ENCODE results near the gene PRPSAP1. TPM values are rescaled to one million over a fixed set of nuclear protein-coding genes. Genes with fewer than 3 reads are reported as not detected.

Gene PRPSAP1
- total and polyA plus RNA-seq, 2 of the 8 experiments (the other 6 are each of a cell fraction or from before 2014, with no cell fraction given): 32.0 to 54.2 TPM

- TF ChIP-seq, protein P1, sequence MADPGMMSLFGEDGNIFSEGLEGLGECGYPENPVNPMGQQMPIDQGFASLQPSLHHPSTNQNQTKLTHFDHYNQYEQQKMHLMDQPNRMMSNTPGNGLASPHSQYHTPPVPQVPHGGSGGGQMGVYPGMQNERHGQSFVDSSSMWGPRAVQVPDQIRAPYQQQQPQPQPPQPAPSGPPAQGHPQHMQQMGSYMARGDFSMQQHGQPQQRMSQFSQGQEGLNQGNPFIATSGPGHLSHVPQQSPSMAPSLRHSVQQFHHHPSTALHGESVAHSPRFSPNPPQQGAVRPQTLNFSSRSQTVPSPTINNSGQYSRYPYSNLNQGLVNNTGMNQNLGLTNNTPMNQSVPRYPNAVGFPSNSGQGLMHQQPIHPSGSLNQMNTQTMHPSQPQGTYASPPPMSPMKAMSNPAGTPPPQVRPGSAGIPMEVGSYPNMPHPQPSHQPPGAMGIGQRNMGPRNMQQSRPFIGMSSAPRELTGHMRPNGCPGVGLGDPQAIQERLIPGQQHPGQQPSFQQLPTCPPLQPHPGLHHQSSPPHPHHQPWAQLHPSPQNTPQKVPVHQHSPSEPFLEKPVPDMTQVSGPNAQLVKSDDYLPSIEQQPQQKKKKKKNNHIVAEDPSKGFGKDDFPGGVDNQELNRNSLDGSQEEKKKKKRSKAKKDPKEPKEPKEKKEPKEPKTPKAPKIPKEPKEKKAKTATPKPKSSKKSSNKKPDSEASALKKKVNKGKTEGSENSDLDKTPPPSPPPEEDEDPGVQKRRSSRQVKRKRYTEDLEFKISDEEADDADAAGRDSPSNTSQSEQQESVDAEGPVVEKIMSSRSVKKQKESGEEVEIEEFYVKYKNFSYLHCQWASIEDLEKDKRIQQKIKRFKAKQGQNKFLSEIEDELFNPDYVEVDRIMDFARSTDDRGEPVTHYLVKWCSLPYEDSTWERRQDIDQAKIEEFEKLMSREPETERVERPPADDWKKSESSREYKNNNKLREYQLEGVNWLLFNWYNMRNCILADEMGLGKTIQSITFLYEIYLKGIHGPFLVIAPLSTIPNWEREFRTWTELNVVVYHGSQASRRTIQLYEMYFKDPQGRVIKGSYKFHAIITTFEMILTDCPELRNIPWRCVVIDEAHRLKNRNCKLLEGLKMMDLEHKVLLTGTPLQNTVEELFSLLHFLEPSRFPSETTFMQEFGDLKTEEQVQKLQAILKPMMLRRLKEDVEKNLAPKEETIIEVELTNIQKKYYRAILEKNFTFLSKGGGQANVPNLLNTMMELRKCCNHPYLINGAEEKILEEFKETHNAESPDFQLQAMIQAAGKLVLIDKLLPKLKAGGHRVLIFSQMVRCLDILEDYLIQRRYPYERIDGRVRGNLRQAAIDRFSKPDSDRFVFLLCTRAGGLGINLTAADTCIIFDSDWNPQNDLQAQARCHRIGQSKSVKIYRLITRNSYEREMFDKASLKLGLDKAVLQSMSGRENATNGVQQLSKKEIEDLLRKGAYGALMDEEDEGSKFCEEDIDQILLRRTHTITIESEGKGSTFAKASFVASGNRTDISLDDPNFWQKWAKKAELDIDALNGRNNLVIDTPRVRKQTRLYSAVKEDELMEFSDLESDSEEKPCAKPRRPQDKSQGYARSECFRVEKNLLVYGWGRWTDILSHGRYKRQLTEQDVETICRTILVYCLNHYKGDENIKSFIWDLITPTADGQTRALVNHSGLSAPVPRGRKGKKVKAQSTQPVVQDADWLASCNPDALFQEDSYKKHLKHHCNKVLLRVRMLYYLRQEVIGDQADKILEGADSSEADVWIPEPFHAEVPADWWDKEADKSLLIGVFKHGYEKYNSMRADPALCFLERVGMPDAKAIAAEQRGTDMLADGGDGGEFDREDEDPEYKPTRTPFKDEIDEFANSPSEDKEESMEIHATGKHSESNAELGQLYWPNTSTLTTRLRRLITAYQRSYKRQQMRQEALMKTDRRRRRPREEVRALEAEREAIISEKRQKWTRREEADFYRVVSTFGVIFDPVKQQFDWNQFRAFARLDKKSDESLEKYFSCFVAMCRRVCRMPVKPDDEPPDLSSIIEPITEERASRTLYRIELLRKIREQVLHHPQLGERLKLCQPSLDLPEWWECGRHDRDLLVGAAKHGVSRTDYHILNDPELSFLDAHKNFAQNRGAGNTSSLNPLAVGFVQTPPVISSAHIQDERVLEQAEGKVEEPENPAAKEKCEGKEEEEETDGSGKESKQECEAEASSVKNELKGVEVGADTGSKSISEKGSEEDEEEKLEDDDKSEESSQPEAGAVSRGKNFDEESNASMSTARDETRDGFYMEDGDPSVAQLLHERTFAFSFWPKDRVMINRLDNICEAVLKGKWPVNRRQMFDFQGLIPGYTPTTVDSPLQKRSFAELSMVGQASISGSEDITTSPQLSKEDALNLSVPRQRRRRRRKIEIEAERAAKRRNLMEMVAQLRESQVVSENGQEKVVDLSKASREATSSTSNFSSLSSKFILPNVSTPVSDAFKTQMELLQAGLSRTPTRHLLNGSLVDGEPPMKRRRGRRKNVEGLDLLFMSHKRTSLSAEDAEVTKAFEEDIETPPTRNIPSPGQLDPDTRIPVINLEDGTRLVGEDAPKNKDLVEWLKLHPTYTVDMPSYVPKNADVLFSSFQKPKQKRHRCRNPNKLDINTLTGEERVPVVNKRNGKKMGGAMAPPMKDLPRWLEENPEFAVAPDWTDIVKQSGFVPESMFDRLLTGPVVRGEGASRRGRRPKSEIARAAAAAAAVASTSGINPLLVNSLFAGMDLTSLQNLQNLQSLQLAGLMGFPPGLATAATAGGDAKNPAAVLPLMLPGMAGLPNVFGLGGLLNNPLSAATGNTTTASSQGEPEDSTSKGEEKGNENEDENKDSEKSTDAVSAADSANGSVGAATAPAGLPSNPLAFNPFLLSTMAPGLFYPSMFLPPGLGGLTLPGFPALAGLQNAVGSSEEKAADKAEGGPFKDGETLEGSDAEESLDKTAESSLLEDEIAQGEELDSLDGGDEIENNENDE (IDR thresholded peaks at IDR 0.05; ENCODE audit: insufficient replicate concordance, low read length): no peak
- TF ChIP-seq TBP (IDR thresholded peaks at IDR 0.05; ENCODE audit: low read depth, low read length): no peak
- TF ChIP-seq SUZ12 (IDR thresholded peaks at IDR 0.05; ENCODE audit: low read length): no peak
- TF ChIP-seq SRF (IDR thresholded peaks at IDR 0.05; ENCODE audit: low read depth, low read length): no peak
- no peak for TF ChIP-seq HDAC6 (IDR thresholded peaks at IDR 0.05; ENCODE audit: low read depth, low read length)
- TF ChIP-seq MAFK (IDR thresholded peaks at IDR 0.05; ENCODE audit: low read depth, low read length): no peak
- no peak for TF ChIP-seq SP2 (IDR thresholded peaks at IDR 0.05; ENCODE audit: low read length)
- TF ChIP-seq SAP30 (IDR thresholded peaks at IDR 0.05; ENCODE audit: insufficient read depth, insufficient replicate concordance, low read length): no peak
- no peak for TF ChIP-seq POLR2A (IDR thresholded peaks at IDR 0.05; ENCODE audit: control extremely low read depth in 1 of 2, low read depth in 2 of 2, low read length in 2 of 2)
- no peak for TF ChIP-seq CHD2 (IDR thresholded peaks at IDR 0.05; ENCODE audit: low read length)
- no peak for TF ChIP-seq JUN (IDR thresholded peaks at IDR 0.05; ENCODE audit: low read depth, low read length)
- no peak for TF ChIP-seq BACH1 (IDR thresholded peaks at IDR 0.05; ENCODE audit: low read length)
- TF ChIP-seq TCF12 (IDR thresholded peaks at IDR 0.05; ENCODE audit: low read depth, low read length): no peak
- TF ChIP-seq SP1 (IDR thresholded peaks at IDR 0.05; ENCODE audit: low read depth, low read length): no peak
Observed at GRCh38 chr17:76366247-76366646, 12.5 kb upstream of the PRPSAP1 start (continued).
